Glomerular visceral epithelial cell (primary cell): ENCODE measurements around the gene FOXD2.

Experiments used
- DNase-seq: peaks from one replicate; pipeline ENCODE4 v3.0.0-alpha.2; 2016; ENCODE audit errors: extremely low spot score

Gene FOXD2

DNA sequence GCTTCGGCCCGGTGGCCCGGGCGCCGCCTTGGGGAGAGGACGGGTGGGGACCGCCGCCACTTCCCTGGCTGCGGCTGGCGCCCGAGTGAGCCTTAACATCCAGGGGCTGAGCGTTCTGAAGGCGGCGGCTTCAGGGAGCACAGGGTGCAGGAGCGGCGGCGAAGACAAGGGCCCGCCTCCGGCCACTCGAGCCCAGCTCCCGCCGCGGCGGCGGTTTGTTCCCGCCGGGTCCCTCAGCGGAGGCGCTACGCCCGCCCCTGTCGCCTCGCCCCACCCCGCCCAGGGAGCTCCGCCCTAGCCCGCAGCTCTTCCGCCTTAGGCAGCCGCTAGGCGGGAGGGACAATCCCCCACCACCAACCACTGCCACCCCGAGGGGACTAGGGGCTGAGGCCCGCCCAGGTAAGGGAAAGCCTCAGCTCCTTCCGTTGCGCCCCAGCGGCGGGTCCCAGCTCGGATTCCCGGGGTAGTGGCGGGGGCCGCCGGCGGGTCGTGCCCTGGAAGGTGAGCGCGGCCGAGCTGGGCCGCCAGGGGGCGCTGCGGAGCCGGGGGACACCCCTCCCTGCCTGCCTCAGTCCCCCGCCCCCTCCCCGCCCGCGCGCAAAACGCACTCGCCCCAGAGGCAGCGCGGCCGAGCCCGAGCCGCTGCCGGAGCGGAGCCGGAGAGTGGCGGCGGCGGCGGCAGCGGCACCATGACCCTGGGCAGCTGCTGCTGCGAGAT is at the start of gene FOXD2:
Gene FOXD2 (plus strand): TSS at position 598 of the 718 bp plus-strand sequence. CDS start 92 bp downstream, at position 690.
- peak; percentile 90 for DNase-seq

DNA sequence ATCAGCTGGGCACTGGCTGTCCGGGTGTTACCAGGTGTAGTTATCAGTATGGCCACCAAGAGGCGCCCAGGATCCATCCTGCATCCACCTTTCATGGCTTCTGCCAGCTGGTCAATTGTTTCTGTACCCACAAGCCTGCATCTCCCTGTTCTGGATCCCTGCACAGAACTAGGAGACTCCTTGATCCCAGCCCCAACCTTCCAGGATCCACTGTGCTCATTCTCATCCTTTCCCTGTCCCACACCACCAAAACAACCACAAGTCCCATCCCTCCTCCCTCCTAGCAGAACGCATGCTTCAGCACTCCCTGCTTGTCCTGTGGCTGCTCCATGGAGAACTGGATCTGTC is 49.0 kb upstream of the FOXD2 start:
- peak; percentile 67 for DNase-seq

DNA sequence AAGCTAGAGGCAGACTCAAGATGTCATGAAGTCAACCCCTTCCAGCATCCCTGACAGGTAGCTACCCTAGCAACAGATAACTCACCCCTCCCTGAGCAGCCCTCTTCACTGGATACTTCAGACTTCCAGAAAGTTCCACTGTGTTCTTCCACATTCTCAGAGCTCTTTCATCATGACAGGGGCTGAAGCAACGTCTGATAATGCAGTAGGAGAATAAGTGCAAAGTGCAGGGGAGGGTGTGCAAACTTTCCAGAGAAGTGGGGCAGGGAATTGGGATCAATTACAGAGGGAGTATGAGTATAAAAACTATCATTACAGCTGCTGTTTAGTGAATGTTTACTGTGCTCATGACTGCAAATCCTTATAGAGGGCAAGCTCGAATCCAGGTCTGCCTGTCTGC is 48.1 kb upstream of the FOXD2 start:
- no peak for DNase-seq

DNA sequence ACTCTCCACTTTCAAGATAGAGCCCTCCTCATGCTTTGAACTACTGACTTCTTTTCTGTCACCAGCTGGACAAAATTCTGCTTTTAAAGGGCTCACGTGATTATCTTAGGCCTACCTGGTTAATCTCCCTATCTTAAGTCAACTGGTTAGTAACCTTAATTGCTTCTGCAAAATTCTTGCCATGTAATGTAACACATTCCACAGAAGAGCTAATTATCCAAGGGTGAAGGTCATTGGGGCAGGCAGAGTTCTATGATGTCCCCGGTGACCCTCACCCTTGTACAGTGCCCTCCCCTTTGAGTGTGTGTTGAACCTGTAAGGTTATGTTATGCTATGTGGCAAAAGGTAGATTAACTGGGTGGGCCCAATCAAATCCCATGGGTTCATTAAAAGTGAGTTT is 47.0 kb upstream of the FOXD2 start:
- no peak for DNase-seq

DNA sequence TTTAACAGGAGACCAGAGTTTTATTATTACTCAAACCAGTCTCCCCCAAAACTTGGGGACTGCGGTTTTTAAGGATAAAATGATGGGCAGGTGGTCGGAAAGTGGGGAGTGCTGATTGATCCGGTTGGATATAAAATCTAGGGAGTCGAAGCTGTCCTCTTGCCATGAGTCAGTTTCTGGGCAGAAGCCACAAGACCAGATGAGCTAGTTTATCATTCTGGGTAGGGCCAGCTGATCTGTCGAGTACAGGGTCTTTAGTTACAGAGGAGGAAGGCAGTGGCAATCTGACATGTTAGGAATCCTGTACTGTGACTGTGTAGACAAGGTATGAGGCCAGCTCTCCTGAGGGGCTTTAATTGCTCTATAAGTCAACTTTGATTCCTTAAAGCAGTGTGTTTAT is 44.7 kb upstream of the FOXD2 start:
- no peak for DNase-seq

DNA sequence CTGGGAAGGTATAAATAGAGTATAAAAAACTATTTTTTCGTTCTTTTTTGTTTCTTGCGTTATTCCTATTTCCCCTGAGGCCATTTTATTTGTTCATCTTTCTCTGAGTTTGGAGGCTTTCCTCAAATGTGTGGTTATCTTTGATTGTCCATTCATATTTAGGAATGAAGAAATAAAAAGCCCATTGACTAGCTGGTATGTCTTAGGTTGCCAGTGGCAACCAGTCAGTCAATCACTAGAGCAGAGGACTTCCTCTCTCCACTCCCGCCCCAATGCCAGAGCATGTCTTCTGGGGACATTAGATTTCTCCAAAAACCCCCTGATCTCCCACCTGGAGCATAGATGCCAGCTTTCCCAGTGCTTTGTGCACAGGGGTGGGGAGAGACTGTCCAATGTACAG is 42.4 kb upstream of the FOXD2 start:
- no peak for DNase-seq

DNA sequence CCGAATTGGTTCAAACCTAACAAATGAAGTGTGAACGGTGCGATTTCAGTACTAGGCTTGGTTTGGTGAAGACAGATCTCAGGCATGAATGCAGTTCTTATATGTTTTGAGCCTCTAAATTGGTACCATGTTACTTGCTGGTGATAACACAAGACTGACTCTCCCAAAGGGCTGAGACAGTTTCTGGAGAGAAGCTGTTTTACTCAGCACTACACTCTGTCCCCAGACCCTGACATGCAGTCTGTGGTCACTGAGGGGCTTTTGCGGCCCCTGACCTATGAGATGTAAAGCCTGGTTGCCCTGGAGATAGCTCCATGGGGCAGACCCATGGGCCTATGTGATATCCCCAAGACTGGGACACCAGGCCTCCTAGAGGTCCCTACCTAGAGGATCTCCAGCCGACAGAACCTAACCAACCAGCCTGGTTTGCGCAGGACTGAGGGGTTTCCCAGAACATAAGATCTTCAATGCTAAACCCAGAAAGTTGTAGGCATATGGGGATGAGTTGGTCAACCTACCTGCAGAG is 41.1 kb upstream of the FOXD2 start:
- no peak for DNase-seq

DNA sequence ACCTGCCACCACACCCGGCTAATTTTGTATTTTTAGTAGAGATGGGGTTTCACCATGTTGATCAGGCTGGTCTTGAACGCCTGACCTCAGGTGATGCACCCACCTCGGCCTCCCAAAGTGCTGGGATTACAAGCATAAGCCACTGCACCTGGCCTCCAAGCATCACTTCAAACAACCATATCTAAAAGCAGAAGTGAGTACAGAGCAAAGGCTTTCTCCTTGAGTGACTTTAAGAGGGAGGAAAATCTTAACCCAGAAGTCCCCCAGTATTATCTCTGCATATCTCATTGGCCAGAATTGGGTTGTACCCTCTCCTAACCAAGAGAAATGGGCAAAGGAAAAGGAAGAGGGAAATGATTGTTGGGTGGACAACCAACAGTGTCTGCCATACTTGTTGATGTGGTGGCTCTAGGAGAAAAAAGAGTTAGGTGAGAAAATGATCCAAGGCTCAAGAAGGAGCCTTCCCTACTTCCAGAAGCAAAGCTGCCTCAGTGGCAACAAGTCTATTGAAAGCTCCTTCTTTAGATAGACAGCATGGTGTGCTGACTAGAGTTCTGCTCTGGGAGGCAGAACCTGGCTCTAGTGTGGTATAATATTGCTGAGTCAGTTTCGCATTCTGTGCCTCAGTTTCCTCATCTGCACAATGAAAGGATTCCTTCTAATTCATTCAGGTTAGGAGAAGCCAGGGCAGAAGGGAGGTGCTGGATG is 38.6 kb upstream of the FOXD2 start:
- no peak for DNase-seq

DNA sequence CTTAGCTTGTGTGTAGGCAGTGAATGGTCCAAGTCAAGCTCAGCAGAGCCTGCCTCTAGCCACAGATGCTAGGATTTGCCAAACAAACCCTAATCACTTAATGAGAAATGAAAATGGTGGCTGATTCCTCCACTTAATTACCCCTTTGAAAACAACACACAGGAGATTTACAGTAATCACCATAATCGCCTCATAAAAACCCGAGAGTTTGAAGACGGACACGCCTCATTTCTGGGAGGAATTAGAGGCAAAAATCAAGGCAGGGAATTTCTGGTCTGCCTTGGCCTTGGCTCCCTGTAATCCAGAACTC is 38.0 kb upstream of the FOXD2 start:
- DNase-seq = no peak

DNA sequence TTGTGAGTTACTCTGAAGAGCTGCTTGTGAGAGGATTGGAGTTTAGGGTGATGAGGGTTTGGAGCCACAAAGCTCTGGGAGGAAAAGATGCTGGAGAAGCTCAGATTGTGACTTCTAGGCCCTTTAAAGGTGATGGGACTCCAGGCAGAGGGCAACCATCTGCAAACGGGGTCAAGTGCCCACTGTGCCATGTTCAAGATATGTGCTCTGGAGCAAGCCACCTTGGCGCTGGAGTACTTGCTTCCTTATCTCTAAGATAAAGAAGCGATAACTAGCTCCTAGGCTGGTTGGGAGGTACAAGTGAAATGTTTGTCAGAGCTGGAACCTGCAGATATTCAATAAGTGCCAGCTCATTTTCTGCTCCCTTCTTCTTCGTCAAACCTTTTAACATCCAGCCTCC is 36.1 kb upstream of the FOXD2 start:
- DNase-seq = no peak

DNA sequence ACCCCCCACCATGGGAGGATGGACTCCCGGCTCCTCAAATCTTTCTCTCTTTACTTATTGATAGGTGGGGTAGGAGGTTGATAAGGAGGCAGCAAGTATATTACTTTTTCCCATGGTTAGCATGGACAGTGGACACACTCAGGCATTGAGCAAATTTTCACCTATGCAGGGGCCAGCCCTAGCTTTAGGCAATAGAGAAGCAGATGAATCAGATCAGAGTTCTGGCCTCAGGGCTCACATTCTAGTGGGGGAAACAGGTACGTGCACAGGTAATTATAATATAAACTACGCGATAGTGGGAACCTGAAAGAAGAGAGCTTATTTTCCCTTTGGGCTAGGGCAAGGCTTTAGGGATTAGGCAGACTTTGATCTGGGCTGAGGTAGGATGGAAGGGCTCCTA is 35.3 kb upstream of the FOXD2 start:
- no peak for DNase-seq

DNA sequence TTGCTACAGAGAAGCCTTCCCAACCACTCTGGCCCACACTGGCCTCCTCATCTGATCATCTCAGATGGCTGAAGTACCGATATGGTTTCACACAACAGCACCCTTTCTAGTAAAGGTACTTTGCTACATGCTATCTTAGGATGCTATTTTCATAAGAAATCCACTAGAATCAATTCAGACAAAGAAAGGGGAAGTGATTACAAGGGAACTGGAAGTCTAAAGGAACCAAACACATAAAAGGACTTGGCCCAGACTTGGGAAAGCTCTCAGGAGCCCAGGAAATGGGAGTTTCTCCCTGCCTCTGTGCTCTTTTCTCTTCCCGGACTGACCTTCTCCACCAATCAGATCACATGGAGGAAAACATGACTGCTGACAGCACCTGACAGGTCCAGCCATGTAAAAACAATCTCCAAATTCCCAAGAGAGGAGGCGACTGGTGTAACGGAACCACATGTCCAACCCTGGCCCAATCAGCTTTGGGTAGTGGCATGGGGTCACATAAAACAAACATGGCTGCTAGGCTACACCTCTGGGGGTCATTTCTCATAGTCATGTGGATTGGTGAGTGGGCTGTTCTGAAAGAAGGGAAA is 34.4 kb upstream of the FOXD2 start:
- DNase-seq = no peak

DNA sequence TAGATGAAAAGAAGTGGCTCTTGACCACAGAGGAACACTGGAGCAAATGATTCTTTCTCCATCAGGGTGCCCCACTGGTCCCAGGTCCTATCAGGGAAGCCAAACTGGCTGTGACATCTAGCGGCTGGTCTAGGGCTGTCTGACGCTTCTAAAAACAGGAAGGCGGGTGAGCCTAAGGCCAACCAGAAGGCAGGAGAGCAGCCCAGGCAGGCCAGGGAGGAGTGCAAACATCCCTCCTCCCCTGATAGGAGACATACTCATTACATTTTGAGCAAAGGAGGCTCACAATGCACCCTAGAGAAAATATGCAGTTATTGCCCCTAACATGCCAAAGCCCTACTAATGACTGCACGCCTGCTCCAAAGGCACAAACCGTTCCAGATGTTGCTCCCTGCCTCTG is 32.1 kb upstream of the FOXD2 start:
- DNase-seq = no peak

DNA sequence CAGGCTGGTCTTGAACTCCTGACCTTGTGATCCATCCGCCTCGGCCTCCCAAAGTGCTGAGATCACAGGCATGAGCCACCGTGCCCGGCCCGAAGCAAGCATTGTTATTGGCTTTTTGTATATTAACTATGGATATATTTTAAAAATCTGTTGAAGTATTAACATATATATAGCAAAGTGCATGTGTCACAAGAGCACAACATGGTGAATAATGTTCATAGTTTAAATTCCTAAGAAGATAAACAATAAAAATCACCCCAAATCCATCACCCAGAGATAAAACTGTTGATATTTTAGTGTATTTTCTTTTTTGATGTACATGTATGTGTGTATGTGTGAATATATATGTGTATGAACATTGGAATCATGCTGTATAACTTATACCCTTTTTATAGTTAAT is 30.9 kb upstream of the FOXD2 start:
- DNase-seq = no peak

DNA sequence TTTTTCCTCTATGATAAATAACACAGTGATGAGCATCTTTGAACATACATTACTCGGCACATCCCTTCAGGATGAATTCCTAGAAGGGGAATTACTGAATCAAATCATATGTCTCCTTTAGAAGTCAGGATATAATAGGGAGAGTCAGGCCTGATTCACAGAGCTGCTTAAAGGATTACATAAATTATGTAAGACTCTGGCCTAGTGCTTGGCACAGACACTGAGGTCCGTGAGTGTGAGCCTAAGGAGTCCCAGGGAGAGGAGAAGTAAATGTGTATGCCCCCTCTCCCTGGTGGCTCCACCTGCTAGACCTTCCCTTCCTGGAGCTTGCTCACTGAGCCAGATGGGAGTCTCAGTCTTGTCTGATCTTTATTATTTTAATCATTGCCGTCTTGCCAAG is 30.4 kb upstream of the FOXD2 start:
- DNase-seq = no peak

DNA sequence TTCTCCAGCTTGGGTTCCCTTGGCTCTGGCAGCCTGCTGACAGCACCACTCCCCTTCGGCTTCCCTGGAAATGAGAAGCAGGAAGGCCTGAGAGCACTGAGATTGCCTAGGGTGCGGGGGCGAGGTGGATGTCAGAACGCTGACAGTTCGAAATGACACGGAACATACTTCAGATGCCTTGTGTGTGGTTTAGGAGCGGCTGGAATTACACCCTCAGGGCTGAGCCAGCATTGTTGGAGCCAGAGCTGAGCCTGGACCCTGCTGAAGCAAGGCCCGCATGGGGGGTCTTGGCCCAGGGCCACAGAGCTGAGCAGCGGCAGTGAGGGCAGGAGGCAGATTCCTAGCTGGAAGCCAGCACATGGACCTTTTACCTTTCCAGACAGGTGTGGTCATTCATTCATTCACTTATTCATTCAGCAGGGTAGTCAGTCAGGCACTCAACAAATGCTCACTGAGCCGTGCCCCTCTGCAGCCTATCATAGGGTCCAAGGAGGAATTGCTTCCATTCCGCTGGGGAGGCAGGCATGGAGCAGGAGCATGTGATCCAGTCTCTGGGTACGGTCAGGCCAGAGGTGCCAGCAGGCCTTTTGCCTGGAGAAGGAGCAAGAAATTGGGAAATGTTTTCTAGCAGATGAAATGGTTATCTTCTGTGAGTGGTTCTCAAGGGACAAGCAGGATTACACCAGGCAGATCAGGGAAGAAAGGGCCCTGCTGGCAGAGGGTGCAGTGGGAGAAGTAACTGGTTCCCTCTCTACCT is 28.4 kb upstream of the FOXD2 start:
- peak; percentile 42 for DNase-seq

DNA sequence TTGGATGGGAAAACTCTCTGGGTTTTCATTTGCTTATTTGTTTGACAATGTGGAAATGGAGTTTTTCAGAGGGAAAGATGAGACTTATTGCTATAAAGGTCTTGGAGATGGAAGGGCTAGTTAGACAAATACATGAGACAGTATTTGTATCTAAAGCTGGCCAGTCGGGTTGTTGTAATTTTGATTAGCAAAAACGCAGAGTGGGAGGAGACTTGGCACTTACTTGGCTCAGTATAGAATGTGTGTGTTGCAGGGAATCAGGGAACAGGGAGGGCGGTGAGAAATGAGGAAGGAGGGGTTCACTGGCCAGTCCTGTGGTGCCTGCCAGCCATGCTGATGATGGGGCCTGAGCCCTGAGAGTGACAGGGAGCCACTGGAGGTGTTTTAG is 27.8 kb upstream of the FOXD2 start:
- no peak for DNase-seq

DNA sequence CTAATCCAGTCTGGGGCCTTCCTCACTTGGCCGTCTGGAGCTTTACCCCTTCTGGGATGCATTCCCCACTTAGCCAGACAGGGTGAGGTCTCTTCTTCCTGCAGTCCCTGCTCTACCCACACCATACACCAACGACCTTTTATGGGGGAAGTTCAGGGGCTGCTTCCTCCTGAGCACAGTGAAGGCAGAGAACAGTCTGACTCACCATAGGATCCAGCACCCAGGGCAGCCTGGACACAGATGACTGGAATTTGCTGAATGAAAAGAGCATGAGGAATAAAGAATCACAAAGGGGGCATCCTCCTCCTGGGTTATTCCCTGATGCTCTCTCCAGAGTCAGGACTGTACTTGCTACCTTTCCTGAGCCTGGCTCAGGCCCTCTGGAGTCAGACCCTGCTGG is 26.4 kb upstream of the FOXD2 start:
- no peak for DNase-seq

DNA sequence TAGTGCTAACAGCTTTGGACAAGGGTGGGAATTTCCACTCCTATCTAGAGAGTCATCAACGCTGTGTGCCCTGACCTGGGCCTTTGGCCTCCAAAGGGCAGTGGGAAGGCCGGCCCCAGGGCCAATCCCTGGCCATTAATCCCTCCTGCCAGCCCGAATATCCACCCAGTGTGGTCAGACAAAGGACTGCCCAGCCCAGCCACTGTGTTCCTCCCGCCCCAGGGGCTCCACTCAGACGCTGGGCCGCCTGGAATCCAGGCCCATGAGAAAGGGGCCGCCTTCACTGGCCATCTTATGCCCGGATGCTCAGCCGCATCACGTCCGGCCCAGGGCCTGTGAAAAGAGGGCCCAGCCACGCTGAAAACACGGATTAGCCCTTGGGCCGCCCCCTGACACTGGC is 25.4 kb upstream of the FOXD2 start:
- no peak for DNase-seq

DNA sequence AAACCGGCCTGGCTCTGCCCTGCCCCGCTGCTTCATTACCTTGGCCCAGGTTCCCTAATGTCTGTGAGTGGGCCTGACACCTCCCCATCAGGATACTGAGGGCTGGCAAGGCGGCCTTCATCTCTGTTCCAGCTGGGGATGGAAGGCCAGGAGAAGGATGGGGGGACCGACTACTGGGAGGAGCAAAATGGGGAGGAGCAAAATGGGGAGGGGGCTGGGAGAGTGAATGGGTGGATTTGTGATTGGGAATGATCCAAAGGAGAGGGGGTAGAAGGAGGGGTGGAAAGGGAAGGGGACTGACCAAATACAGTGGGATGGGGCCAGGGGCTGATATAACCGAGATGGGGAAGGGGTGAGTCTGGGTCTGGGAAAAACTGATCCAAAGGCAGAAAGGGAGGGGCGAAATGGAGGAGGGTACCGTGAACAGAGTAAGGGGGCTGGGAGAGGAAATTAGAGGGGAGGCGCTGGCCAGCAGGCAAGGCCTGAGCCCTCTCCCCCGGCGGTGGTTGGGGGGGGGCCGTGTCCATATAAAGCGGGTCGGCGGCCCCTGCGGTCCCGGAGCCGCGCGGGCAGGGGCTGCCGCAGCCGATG is 22.0 kb upstream of the FOXD2 start, which contains the start of gene FOXE3:
Gene FOXE3 (plus strand): TSS at position 558 of the 591 bp plus-strand sequence. CDS start 31 bp downstream, at position 589.
- DNase-seq = no peak

DNA sequence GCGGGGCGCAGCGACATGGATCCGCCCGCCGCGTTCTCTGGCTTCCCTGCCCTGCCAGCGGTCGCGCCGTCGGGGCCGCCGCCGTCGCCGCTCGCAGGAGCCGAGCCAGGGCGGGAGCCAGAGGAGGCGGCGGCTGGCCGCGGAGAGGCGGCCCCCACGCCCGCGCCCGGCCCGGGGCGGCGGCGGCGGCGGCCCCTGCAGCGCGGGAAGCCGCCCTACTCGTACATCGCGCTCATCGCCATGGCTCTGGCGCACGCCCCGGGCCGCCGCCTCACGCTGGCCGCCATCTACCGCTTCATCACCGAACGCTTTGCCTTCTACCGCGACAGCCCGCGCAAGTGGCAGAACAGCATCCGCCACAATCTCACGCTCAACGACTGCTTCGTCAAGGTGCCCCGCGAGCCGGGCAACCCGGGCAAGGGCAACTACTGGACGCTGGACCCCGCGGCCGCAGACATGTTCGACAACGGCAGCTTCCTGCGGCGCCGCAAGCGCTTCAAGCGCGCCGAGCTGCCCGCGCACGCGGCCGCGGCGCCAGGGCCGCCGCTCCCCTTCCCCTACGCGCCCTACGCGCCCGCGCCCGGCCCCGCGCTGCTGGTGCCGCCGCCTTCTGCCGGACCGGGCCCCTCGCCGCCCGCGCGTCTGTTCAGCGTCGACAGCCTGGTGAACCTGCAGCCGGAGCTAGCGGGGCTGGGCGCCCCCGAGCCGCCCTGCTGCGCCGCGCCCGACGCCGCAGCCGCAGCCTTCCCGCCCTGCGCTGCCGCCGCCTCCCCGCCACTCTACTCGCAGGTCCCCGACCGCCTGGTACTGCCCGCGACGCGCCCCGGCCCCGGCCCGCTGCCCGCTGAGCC is 21.3 kb upstream of the FOXD2 start:
- no peak for DNase-seq
